Endothelial cell of umbilical vein (primary cell): ENCODE data around the gene CSF2. TPM values are rescaled to one million over a fixed set of nuclear protein-coding genes. Genes with fewer than 3 reads are reported as not detected.

Experiments used
- BruUV-seq: library from RNA; stranded (reverse); fragments of 400-500 nt; replicated peaks from 2 replicates; lab custom pipeline; 2021; lab: Mats Ljungman, UMichigan
- CTCF ChIA-PET: fragments of 300-600, 350-600 bp; sonication (Branson Sonifier 250); formaldehyde crosslinking; loops from one replicate; lab custom pipeline; 2021; ENCODE audit warnings: antibody characterized with exemption, inconsistent platforms; lab: Charles Lee
- POLR2A ChIA-PET: fragments of 300-600, 350-600 bp; sonication (Branson Sonifier 250); formaldehyde crosslinking; loops from one replicate; lab custom pipeline; 2021; ENCODE audit warnings: antibody characterized with exemption, inconsistent platforms; lab: Charles Lee
- DNase-seq: peaks from one replicate; pipeline ENCODE4 v3.0.0-alpha.2; 2011; ENCODE audit warnings: low read depth, low spot score
- FAIRE-seq: peaks from 2 replicates; lab custom pipeline; 2011; peaks lifted over from hg19 to GRCh38; lab: Jason Lieb, UNC
- H2AFZ ChIP-seq: 2 replicates; pipeline ENCODE4 v1.6.0; 2012; ENCODE audit warnings: low read depth, low read length, control low read depth, inconsistent platforms
- H3K27ac ChIP-seq: 2 replicates; pipeline ENCODE4 v1.5.1; 2011; ENCODE audit warnings: low read depth, mild to moderate bottlenecking, control low read depth, low read length, moderate library complexity; ENCODE audit not compliant: insufficient read depth
- H3K27me3 ChIP-seq, 2 experiments: 2 replicates each; pipeline versions ENCODE4 v1.6.0 to v1.6.1; 2011; ENCODE audit warnings: low read length in 2 of 2, mixed read lengths in 1 of 2; ENCODE audit not compliant: control insufficient read depth in 2 of 2, insufficient read depth in 2 of 2
- H3K36me3 ChIP-seq, 2 experiments: 2 replicates in 1 of 2; 3 replicates in 1 of 2; pipeline ENCODE4 v1.5.1; 2011; ENCODE audit warnings: low read length in 2 of 2, mild to moderate bottlenecking in 1 of 2, moderate library complexity in 1 of 2; ENCODE audit not compliant: control insufficient read depth in 2 of 2, insufficient read depth in 2 of 2; ENCODE audit errors: extremely low read depth in 1 of 2
- H3K4me1 ChIP-seq: 3 replicates; pipeline ENCODE4 v1.5.1; 2011; ENCODE audit warnings: mild to moderate bottlenecking, low read length; ENCODE audit not compliant: control insufficient read depth, insufficient read depth; ENCODE audit errors: extremely low read depth
- H3K4me2 ChIP-seq: 2 replicates; pipeline ENCODE4 v1.6.1; 2011; ENCODE audit warnings: low read length, control low read depth, mixed read lengths; ENCODE audit not compliant: insufficient read depth
- H3K4me3 ChIP-seq, 3 experiments: fragments of 200-600 bp in 1 of 3; sonication (generic), shearing (Covaris generic) in 1 of 3; replicated peaks in 1 of 3; 2 replicates each; pipeline ENCODE4 v1.5.1; 2011 to 2016; ENCODE audit warnings: control low read depth in 3 of 3, low read length in 3 of 3, mild to moderate bottlenecking in 2 of 3, inconsistent platforms in 1 of 3, low read depth in 1 of 3, moderate library complexity in 1 of 3; ENCODE audit not compliant: insufficient read depth in 1 of 3
- H3K79me2 ChIP-seq: 2 replicates; pipeline ENCODE4 v1.6.0; 2012; ENCODE audit warnings: low read length, inconsistent platforms; ENCODE audit not compliant: control insufficient read depth, insufficient read depth
- H3K9ac ChIP-seq: replicated peaks from 2 replicates; pipeline ENCODE3; 2011; ENCODE audit warnings: low read length, control low read depth; ENCODE audit not compliant: insufficient read depth; ENCODE audit errors: extremely low read depth
- H3K9me1 ChIP-seq: replicated peaks from 3 replicates; pipeline ENCODE4 v1.6.0; 2011; ENCODE audit warnings: mild to moderate bottlenecking, low read length; ENCODE audit not compliant: control insufficient read depth, insufficient read depth; ENCODE audit errors: extremely low read depth
- H3K9me3 ChIP-seq: replicated peaks from 2 replicates; pipeline ENCODE4 v1.5.1; 2012; ENCODE audit warnings: low read length, inconsistent platforms; ENCODE audit not compliant: control insufficient read depth, insufficient read depth
- H4K20me1 ChIP-seq: replicated peaks from 2 replicates; pipeline ENCODE3; 2011; ENCODE audit warnings: mild to moderate bottlenecking, low read length; ENCODE audit not compliant: control insufficient read depth, insufficient read depth; ENCODE audit errors: extremely low read depth
- FOS ChIP-seq: IDR thresholded peaks from 2 replicates; pipeline ENCODE4 v1.6.1; 2011; ENCODE audit warnings: mild to moderate bottlenecking, low read length, moderate library complexity, borderline replicate concordance; ENCODE audit not compliant: insufficient read depth
- JUN ChIP-seq: IDR thresholded peaks from 2 replicates; pipeline ENCODE4 v1.6.1; 2011; ENCODE audit warnings: borderline replicate concordance, low read depth; ENCODE audit not compliant: insufficient read length, insufficient read depth
- MAX ChIP-seq: IDR thresholded peaks from 2 replicates; pipeline ENCODE4 v1.6.1; 2011; ENCODE audit not compliant: insufficient read depth, insufficient read length
- MYC ChIP-seq: IDR thresholded peaks from one replicate; pipeline ENCODE4 v1.6.1; 2011; ENCODE audit warnings: mild to moderate bottlenecking, low read depth, low read length
- POLR2A ChIP-seq: IDR thresholded peaks from 2 replicates; pipeline ENCODE4 v1.6.1; 2012; ENCODE audit warnings: low read depth, mild to moderate bottlenecking, control low read depth, low read length
- dilution Hi-C: fragments of 300-500 bp; cut with MboI; formaldehyde crosslinking; loops from one replicate; pipeline ENCODE4 v1.15.0; 2019; ENCODE audit warnings: low sequenced_read_pairs; ENCODE audit not compliant: extremely low pct_ligation_motif_present
- intact Hi-C: fragments of 100-400 bp; cut with micrococcal nuclease; formaldehyde crosslinking; loops from one replicate; pipeline ENCODE4 v1.10.0; 2022
- polyA plus RNA-seq, 4 experiments: library from polyadenylated mRNA; depleted of rRNA in 3 of 4; stranded (reverse) in 3 of 4; unstranded in 1 of 4; fragments of >200 nt; gene quantifications; 2 replicates each; pipeline versions ENCODE4 v1.2.1 to v1.2.3, GENCODE V29; 2011 to 2012; ENCODE audit warnings: missing spikeins in 1 of 4
- total RNA-seq: library from RNA; stranded (reverse); gene quantifications from 2 replicates; pipeline ENCODE4 v1.2.3, GENCODE V29; 2021

CSF2 gene
- total and polyA plus RNA-seq, 2 donors (not counting 3 experiments of a cell fraction or from before 2014, with no cell fraction given), result not detected

GRCh38 chr5:132059696-132060500 is 13.7 kb upstream of the CSF2 start:
- Histone ChIP-seq H4K20me1 (no peaks in the 10 kb centered on the region), H3K9me3 (no peaks in the 10 kb centered on the region), H2AFZ (no peak overlapping the region), H3K9me1 (no peaks in the 10 kb centered on the region), H3K4me1 (no peaks in the 10 kb centered on the region), H3K79me2 (no peaks in the 10 kb centered on the region), H3K9ac (no peak overlapping the region), H3K4me3 (no peak overlapping the region), H3K27ac (no peak overlapping the region), H3K27me3 (peaks cover 0 to 1% of the 10 kb centered on the region in 2 experiments), H3K36me3 (no peaks in the 10 kb centered on the region), H3K4me2 (no peak overlapping the region)
- POLR2A ChIA-PET, result no interaction called here
- no peak for TF ChIP-seq MYC
- TF ChIP-seq FOS, result no peak
- FAIRE-seq (no peak), DNase-seq (no peak)
- BruUV-seq, result no TSS peak
- dilution Hi-C loops (no loop called here), intact Hi-C loops (loop anchor here (5.0 kb wide), 1 partner anchor 437 kb away; no protein-coding TSS in a partner anchor)
- CTCF ChIA-PET, result interaction anchor here (1.8 to 3.7 kb wide), 2 partner anchors 52 to 637 kb away, joined by 4 to 24 read pairs; no protein-coding TSS in a partner anchor

GRCh38 chr5:132060501-132061161 is 13.0 kb upstream of the CSF2 start, which contains the start of gene IL3:
TSS of gene IL3 (plus strand) at chr5:132060655. CDS start at chr5:132060707, 52 bp downstream.
- Histone ChIP-seq H3K9ac (no peak within 1 kb of the TSS), H3K79me2 (no peaks in the 10 kb centered on the region), H3K27me3 (peaks cover 0 to 1% of the 10 kb centered on the region in 2 experiments), H3K4me2 (no peak within 1 kb of the TSS), H4K20me1 (no peaks in the 10 kb centered on the region), H2AFZ (no peak within 1 kb of the TSS), H3K4me1 (no peaks in the 10 kb centered on the region), H3K9me1 (no peaks in the 10 kb centered on the region), H3K4me3 (no peak within 1 kb of the TSS), H3K36me3 (no peaks in the 10 kb centered on the region), H3K27ac (no peak within 1 kb of the TSS), H3K9me3 (no peaks in the 10 kb centered on the region)
- ChIA-PET POLR2A (no interaction called here), CTCF (interaction anchor here (1.0 to 3.7 kb wide), 4 partner anchors 73 to 638 kb away, joined by 4 to 37 read pairs (median 14); no protein-coding TSS in a partner anchor)
- no peak for FAIRE-seq
- dilution Hi-C loops, result no loop called here
- no peak for TF ChIP-seq JUN
- no peak for TF ChIP-seq MAX
- TF ChIP-seq MYC, result no peak
- TF ChIP-seq POLR2A, result no peak
- no TSS peak for BruUV-seq
- intact Hi-C loops, result loop anchor here (5.0 kb wide), 1 partner anchor 437 kb away; no protein-coding TSS in a partner anchor
- DNase-seq, result no peak
